ENCODE data around the gene OFD1. TPM values are rescaled to one million over a fixed set of nuclear protein-coding genes. Genes with fewer than 3 reads are reported as not detected.
A peak's percentile ranks its signal among the peaks of the same experiment; 100 is the strongest.

The OFD1 gene
- total and polyA plus RNA-seq, 11 donors: 5.6 to 15.8 (median 8.9) TPM

- ATAC-seq (no peak), DNase-seq (no peak)
- peaks cover 0 to 2% (median 0%) of the 10 kb centered on the region in 9 donors for H3K27me3 ChIP-seq
- intact Hi-C loops (cut with DNase I): loop anchor here in 9 of 10 donors (2.0 to 10.0 kb wide), 7 partner anchors 90 to 934 kb away; no protein-coding TSS in a partner anchor
- H3K36me3 ChIP-seq: peaks cover 0 to 83% (median 37%) of the 10 kb centered on the region in 9 donors
- no peaks in the 10 kb centered on the region for H3K4me1 ChIP-seq
- TF ChIP-seq POLR2A (IDR thresholded peaks at IDR 0.05) (no peak), CTCF (IDR thresholded peaks at IDR 0.05) (no peak)
- no peak overlapping the region for H3K4me3 ChIP-seq
- H3K27ac ChIP-seq: no peak overlapping the region
- WGBS, 4 donors: 92 to 99% (median 97%) methylated on average over 2 to 3 of the region's 3 CpGs
- H3K9me3 ChIP-seq: no peaks in the 10 kb centered on the region
Measured at GRCh38 chrX:13748486-13748885, 13.9 kb downstream of the OFD1 start.

- TF ChIP-seq POLR2A (IDR thresholded peaks at IDR 0.05): no peak
- TF ChIP-seq CTCF (IDR thresholded peaks at IDR 0.05): peak; percentile 36 to 59 (median 46)
- ATAC-seq: peak in 1 of 4 donors; percentile 36
- Histone ChIP-seq H3K27ac (no peak overlapping the region), H3K4me3 (no peak overlapping the region), H3K4me1 (no peaks in the 10 kb centered on the region), H3K36me3 (peaks cover 0 to 83% (median 24%) of the 10 kb centered on the region in 9 donors), H3K27me3 (peaks cover 0 to 4% (median 0%) of the 10 kb centered on the region in 9 donors), H3K9me3 (no peaks in the 10 kb centered on the region)
- no peak for DNase-seq
- intact Hi-C loops (cut with DNase I): loop anchor here in 7 of 10 donors (2.0 to 10.0 kb wide), 4 partner anchors 55 to 282 kb away; no protein-coding TSS in a partner anchor
Measured at GRCh38 chrX:13750204-13750603, 15.7 kb downstream of the OFD1 start.

- DNase-seq (no peak), ATAC-seq (no peak)
- H3K27me3 ChIP-seq: peaks cover 0 to 4% (median 0%) of the 10 kb centered on the region in 9 donors
- H3K9me3 ChIP-seq: no peaks in the 10 kb centered on the region
- H3K27ac ChIP-seq: no peak overlapping the region
- H3K4me3 ChIP-seq: no peak overlapping the region
- H3K36me3 ChIP-seq: peaks cover 0 to 83% (median 19%) of the 10 kb centered on the region in 9 donors
- H3K4me1 ChIP-seq: no peaks in the 10 kb centered on the region
- intact Hi-C loops (cut with DNase I): loop anchor here in 7 of 10 donors (2.0 to 10.0 kb wide), 4 partner anchors 54 to 281 kb away; no protein-coding TSS in a partner anchor
- TF ChIP-seq POLR2A (IDR thresholded peaks at IDR 0.05) (no peak), CTCF (IDR thresholded peaks at IDR 0.05) (no peak)
Measured at GRCh38 chrX:13750812-13751211, 16.3 kb downstream of the OFD1 start.

- H3K4me1 ChIP-seq: no peaks in the 10 kb centered on the region
- WGBS, 4 donors: 81 to 91% (median 87%) methylated on average over 3 of the region's 3 CpGs
- TF ChIP-seq CTCF (IDR thresholded peaks at IDR 0.05) (no peak), POLR2A (IDR thresholded peaks at IDR 0.05) (no peak)
- no peak overlapping the region for H3K4me3 ChIP-seq
- H3K27me3 ChIP-seq: peaks cover 0 to 4% (median 0%) of the 10 kb centered on the region in 9 donors
- no peaks in the 10 kb centered on the region for H3K9me3 ChIP-seq
- peaks cover 0 to 83% (median 17%) of the 10 kb centered on the region in 9 donors for H3K36me3 ChIP-seq
- intact Hi-C loops (cut with DNase I): loop anchor here in 7 of 10 donors (5.0 to 10.0 kb wide), 3 partner anchors 53 to 280 kb away; no protein-coding TSS in a partner anchor
- H3K27ac ChIP-seq: no peak overlapping the region
- DNase-seq (no peak), ATAC-seq (no peak)
Measured at GRCh38 chrX:13752141-13752540, 17.6 kb downstream of the OFD1 start.

Data from heart left ventricle (tissue), 16 donors.